ENCODE results near the gene FNDC3B.

Gene FNDC3B

DNA sequence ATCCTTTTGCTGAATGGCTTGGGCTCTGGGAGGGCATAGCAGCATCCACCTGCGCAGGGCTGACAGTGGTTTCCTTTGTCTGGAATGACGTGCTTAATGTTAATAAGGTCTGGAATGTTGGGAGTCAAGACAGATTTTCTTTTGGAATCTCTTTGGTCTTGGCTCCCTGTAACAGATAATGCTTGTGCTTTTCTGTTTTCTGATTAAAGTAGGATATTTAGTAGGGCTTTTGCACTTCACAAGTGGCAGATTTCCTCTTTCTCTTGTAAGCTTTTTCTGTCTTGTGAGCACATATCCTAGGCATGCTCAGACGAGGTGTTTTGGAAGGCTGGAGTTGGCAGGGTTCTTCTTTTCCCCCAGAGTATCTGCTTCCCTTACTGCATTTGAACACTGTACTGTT lies 219.2 kb downstream of the FNDC3B start:
- no peak for DNase-seq (ENCODE audit: low spot score)
- in situ Hi-C loops (cut with MboI; ENCODE audit: low pct_unique_long_range_greater_than_20kb, low sequenced_read_pairs, unreplicated experiment), result no loop called here
- TF ChIP-seq, protein P1, sequence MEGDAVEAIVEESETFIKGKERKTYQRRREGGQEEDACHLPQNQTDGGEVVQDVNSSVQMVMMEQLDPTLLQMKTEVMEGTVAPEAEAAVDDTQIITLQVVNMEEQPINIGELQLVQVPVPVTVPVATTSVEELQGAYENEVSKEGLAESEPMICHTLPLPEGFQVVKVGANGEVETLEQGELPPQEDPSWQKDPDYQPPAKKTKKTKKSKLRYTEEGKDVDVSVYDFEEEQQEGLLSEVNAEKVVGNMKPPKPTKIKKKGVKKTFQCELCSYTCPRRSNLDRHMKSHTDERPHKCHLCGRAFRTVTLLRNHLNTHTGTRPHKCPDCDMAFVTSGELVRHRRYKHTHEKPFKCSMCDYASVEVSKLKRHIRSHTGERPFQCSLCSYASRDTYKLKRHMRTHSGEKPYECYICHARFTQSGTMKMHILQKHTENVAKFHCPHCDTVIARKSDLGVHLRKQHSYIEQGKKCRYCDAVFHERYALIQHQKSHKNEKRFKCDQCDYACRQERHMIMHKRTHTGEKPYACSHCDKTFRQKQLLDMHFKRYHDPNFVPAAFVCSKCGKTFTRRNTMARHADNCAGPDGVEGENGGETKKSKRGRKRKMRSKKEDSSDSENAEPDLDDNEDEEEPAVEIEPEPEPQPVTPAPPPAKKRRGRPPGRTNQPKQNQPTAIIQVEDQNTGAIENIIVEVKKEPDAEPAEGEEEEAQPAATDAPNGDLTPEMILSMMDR (IDR thresholded peaks at IDR 0.05; ENCODE audit: extremely low read depth, insufficient read depth, missing control alignments), result no peak

DNA sequence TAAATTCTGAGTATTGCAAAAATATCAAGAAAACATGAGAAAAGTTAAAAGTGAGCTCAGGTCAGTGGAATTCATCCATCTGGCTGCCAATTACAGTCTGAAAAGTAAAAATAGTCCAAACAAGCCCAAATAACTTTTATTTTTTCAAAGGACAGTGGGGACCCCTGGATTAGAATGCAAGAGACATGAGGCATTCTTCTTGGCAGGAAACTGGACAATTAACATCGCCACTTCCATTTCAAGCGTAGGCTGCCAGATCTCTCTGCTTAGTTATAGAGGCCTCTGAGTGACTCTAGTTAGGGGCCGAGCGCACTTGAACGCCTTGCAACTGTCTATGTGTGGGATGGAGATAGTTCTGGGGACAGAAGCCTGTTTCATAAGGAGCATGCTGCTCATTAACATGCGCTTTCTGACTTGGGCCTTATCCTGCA lies 219.7 kb downstream of the FNDC3B start:
- TF ChIP-seq, protein P1 (IDR thresholded peaks at IDR 0.05; ENCODE audit: extremely low read depth, insufficient read depth, missing control alignments), result no peak
- in situ Hi-C loops (cut with MboI; ENCODE audit: low pct_unique_long_range_greater_than_20kb, low sequenced_read_pairs, unreplicated experiment), result no loop called here
- no peak for DNase-seq (ENCODE audit: low spot score)

DNA sequence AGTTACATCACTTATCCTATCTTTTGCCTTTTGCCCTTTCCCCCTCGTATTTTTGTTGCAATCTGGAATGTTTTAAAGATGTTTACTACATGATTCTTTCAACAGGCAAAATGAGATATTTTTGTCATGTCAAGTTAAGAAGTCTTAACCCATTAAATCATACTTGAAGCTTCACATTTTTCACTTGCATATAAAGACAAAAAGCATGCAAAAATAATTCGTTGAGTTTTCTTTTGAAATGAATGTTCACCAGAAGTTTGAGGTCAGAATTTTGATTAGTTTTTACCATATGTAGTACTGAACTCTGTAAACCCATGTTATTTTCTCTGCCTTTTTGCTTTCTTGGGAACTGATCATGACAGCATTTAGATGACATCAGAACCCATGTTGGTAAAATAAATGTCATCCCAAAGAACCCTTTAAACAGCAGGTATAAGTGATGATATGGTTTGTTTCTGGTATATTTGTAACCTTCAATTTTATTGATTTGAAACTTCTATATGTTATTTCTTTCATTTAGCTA lies 220.4 kb downstream of the FNDC3B start:
- in situ Hi-C loops (cut with MboI; ENCODE audit: low pct_unique_long_range_greater_than_20kb, low sequenced_read_pairs, unreplicated experiment), result no loop called here
- no peak for DNase-seq (ENCODE audit: low spot score)
- TF ChIP-seq, protein P1 (IDR thresholded peaks at IDR 0.05; ENCODE audit: extremely low read depth, insufficient read depth, missing control alignments), result no peak

DNA sequence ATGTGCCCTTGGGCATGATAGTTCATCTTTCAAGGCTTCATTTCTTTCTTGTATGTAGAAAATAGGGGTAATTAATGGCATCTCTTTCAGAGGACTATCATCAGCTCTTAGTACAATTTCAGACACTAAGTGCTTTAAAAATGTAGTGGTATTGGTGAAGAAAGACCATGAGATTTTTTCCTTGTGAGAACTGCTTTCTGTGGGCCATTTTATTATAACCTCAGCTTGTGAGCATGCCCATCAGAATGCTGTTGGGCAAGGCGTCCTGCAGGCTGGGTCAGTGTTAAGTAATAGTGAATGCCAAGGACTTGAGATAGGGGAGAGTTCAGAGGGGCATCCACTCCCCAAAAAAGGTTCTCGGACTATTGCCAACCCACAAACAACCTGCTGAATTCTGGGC lies 221.0 kb downstream of the FNDC3B start:
- in situ Hi-C loops (cut with MboI; ENCODE audit: low pct_unique_long_range_greater_than_20kb, low sequenced_read_pairs, unreplicated experiment), result no loop called here
- DNase-seq (ENCODE audit: low spot score), result no peak
- TF ChIP-seq, protein P1 (IDR thresholded peaks at IDR 0.05; ENCODE audit: extremely low read depth, insufficient read depth, missing control alignments), result no peak

DNA sequence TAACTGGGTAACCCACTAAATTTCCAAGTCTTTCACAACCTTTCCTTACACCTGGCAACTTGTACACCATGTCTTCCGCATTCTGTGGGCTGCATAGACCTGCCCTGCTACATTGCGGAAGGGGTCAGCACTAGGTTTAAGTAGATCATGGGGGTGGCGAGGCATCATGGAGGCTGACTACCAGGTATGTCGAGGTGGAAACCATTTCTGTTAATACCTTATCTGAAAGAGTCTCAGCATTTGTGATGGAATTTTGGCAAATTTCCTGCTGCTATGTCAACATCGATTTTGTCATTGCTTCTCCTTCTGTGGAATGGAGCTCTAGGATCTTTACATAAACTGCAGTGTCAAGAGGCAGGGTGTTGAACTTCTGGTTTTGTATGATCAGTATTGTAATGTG lies 221.7 kb downstream of the FNDC3B start:
- TF ChIP-seq, protein P1 (IDR thresholded peaks at IDR 0.05; ENCODE audit: extremely low read depth, insufficient read depth, missing control alignments), result no peak
- no peak for DNase-seq (ENCODE audit: low spot score)
- in situ Hi-C loops (cut with MboI; ENCODE audit: low pct_unique_long_range_greater_than_20kb, low sequenced_read_pairs, unreplicated experiment), result no loop called here

DNA sequence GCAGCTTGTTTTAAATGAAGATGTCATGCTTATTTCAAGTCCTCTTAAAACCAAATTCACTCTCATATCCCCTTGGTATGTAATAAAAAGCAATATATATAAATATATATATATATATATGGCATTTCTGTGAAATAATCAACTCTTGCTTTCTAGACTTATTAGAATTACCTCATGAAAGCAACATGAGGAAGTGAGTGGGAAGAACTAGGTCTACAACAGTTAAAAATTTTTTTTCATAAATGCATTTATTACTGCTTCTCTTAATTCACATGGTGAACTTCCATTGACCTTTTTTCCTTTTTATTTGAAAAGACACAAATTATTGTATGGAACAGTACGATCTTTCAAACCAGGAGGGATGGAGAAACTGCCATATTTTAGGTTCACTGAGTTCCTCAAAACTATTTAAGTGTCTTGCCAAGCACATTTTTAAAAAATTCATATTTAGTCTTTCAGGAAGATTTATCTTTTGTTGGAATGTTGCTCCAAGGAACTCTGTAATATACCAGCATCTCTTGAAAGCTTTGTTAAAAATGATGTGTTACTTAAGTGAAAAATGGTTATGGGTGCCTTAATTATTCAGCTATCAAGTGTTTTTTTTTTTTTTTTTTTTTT lies 223.7 kb downstream of the FNDC3B start:
- no peak for DNase-seq (ENCODE audit: low spot score)
- TF ChIP-seq, protein P1 (IDR thresholded peaks at IDR 0.05; ENCODE audit: extremely low read depth, insufficient read depth, missing control alignments), result no peak
- in situ Hi-C loops (cut with MboI; ENCODE audit: low pct_unique_long_range_greater_than_20kb, low sequenced_read_pairs, unreplicated experiment), result no loop called here

All from GM13977 (cell line).